Ectodermal cell (in vitro differentiated cells): ENCODE data around the gene EHD2.
A peak's percentile ranks its signal among the peaks of the same experiment; 100 is the strongest.
"Not testable (repeated sequence)": the region's sequence is repeated elsewhere in the genome, so short reads cannot be mapped to it uniquely, and the experiment has no call there.

Source experiments
- H3K27ac ChIP-seq: 2 replicates; pipeline ENCODE4 v1.7.0; 2013; ENCODE audit warnings: mild to moderate bottlenecking, low read depth, low read length; ENCODE audit not compliant: insufficient read depth, poor library complexity, severe bottlenecking
- H3K27me3 ChIP-seq: 2 replicates; pipeline ENCODE4 v1.7.0; 2013; ENCODE audit warnings: mild to moderate bottlenecking, low read length; ENCODE audit not compliant: insufficient read depth, control insufficient read depth, poor library complexity, severe bottlenecking
- H3K36me3 ChIP-seq: one replicate; pipeline ENCODE4 v1.7.0; 2013; ENCODE audit warnings: low read length; ENCODE audit not compliant: control insufficient read depth, insufficient read depth
- H3K4me1 ChIP-seq: one replicate; pipeline ENCODE4 v1.7.0; 2013; ENCODE audit warnings: low read length; ENCODE audit not compliant: control insufficient read depth, insufficient read depth
- H3K4me3 ChIP-seq: 2 replicates; pipeline ENCODE4 v1.7.0; 2013; ENCODE audit warnings: low read depth, low read length, control low read depth; ENCODE audit not compliant: insufficient read depth
- H3K9me3 ChIP-seq: 2 replicates; pipeline ENCODE4 v1.7.0; 2013; ENCODE audit warnings: mild to moderate bottlenecking, low read length, moderate library complexity; ENCODE audit not compliant: control insufficient read depth
- WGBS, 2 experiments: methylation state at CpG; one replicate each; pipeline ENCODE4 v1.1.7; 2013; ENCODE audit warnings: missing lambda C conversion rate in 2 of 2; 5-methylcytosine and 5-hydroxymethylcytosine counted together

The EHD2 gene

DNA sequence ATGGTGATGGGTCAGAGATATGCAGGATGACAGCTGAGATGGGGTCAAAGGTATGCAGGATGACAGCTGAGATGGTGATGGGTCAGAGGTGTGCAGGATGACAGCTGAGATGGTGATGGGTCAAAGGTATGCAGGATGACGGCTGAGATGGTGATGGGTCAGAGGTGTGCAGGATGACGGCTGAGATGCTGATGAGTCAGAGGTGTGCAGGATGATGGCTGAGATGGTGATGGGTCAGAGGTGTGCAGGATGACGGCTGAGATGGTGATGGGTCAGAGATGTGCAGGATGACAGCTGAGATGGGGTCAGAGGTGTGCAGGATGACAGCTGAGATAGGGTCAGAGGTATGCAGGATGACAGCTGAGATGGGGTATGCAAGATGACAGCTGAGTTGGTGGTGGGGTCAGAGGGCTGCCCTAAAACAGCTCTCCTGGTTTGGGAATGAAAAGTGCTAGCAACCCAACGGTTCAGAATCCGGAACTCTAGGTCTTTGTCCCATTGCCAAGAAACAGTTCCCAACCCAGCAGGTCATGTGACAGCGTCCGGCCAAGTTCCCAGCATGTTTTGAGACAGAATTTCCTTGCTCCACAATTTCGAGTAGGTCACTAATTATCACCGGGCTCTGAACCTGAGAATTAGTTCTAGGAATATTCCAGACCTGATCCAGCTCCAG is 68.5 kb downstream of the EHD2 start:
- Histone ChIP-seq H3K36me3 (peaks cover 29% of the 10 kb centered on the region), H3K27me3 (no peaks in the 10 kb centered on the region), H3K4me3 (no peak overlapping the region), H3K27ac (no peak overlapping the region), H3K4me1 (no peaks in the 10 kb centered on the region), H3K9me3 (no peaks in the 10 kb centered on the region)
- 95 to 96% methylated on average over 9 of the region's 9 CpGs for WGBS, 2 experiments

- no peaks in the 10 kb centered on the region for H3K4me1 ChIP-seq
- H3K4me3 ChIP-seq, result no peak overlapping the region
- H3K36me3 ChIP-seq, result peaks cover 21% of the 10 kb centered on the region
- H3K27me3 ChIP-seq, result no peaks in the 10 kb centered on the region
- H3K27ac ChIP-seq, result no peak overlapping the region
- no peaks in the 10 kb centered on the region for H3K9me3 ChIP-seq
- WGBS, 2 experiments, result 91 to 93% methylated on average over 7 of the region's 7 CpGs
Observed at GRCh38 chr19:47786566-47786965, 73.3 kb downstream of the EHD2 start.

DNA sequence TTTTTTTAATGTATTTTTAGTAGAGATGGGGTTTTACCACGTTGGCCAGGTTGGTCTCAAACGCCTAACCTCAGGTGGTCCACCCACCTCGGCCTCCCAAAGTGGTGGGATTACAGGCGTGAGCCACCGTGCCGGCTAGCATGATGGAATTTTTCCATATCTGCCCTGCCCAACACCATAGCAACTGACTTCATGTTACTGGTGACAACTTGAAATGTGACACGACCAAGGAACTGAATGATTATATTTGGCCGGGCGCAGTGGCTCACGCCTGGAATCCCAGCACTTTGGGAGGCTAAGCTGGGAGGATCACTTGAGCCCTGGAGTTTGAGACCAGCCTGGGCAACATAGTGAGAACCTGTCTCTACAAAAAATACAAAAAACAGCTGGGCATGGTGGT is 74.1 kb downstream of the EHD2 start:
- not testable (repeated sequence) for H3K27me3 ChIP-seq, H3K4me1 ChIP-seq, H3K9me3 ChIP-seq, H3K4me3 ChIP-seq, H3K27ac ChIP-seq
- peaks cover 21% of the 10 kb centered on the region for H3K36me3 ChIP-seq
- 93 to 95% methylated on average over 10 of the region's 10 CpGs for WGBS, 2 experiments

DNA sequence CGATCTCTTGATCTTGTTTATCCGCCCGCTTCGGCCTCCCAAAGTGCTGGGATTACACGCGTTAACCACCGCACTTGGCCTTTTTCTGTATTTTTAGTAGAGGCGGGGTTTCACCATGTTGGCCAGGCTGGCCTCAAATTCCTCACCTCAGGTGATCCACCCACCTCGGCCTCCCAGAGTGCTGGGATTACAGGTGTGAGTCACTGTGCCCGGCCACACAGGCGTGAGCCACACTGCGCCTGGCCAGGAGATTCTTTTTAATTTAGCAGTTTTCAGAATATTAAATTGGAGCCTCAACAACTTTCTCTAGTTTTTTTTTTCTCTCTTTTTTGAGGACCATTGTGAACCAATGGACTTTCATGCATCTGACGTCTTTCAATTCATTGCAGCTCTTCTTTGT is 76.6 kb downstream of the EHD2 start:
- peak overlapping the region; percentile 23 for H3K27ac ChIP-seq
- not testable (repeated sequence) for H3K36me3 ChIP-seq, H3K4me3 ChIP-seq, H3K4me1 ChIP-seq, H3K9me3 ChIP-seq, H3K27me3 ChIP-seq
- 81% methylated on average over 13 of the region's 13 CpGs for WGBS, 2 experiments

DNA sequence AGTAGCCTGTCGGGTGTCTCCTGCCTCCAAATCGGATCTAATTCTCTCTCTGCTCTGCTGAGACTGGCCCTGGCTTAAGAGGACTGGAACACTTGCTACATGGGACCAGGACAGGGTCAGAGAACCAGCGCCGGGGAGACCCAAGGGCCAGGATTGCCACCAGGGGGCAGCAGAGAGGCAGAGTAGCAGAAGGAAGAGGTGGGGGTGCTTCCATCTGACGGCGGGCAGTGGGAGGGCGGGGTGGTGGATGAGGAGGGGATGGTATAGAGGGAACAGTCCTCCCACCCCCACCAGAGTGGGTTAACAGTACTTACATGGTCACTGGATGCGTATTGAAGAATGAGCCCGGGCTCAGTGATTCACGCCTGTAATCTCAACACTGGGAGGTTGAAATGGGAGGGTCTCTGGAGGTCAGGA is 77.2 kb downstream of the EHD2 start:
- H3K36me3 ChIP-seq, result peaks cover 7% of the 10 kb centered on the region
- H3K9me3 ChIP-seq, result no peaks in the 10 kb centered on the region
- peak overlapping the region; percentile 23 for H3K27ac ChIP-seq
- H3K4me1 ChIP-seq, result no peaks in the 10 kb centered on the region
- 20 to 21% methylated on average over 10 of the region's 10 CpGs for WGBS, 2 experiments
- no peak overlapping the region for H3K4me3 ChIP-seq
- H3K27me3 ChIP-seq, result no peaks in the 10 kb centered on the region

- H3K4me3 ChIP-seq, result no peak overlapping the region
- WGBS, 2 experiments, result 90 to 100% methylated on average over 1 of the region's 1 CpG
- H3K36me3 ChIP-seq, result no peaks in the 10 kb centered on the region
- no peaks in the 10 kb centered on the region for H3K27me3 ChIP-seq
- no peaks in the 10 kb centered on the region for H3K9me3 ChIP-seq
- H3K27ac ChIP-seq, result no peak overlapping the region
- no peaks in the 10 kb centered on the region for H3K4me1 ChIP-seq
Observed at GRCh38 chr19:47792616-47793015, 79.4 kb downstream of the EHD2 start.
